Measurements from ENCODE around the gene KCNRG.

- TF ChIP-seq CTCF (IDR thresholded peaks at IDR 0.05; ENCODE audit: insufficient read depth, low read depth, low read length) (no peak), EZH2 (IDR thresholded peaks at IDR 0.05; ENCODE audit: insufficient read depth, low read length) (no peak)
These were observed 858 bp upstream of the KCNRG start for GRCh38 chr13:50014386-50014785.
